Measurements from ENCODE around the gene SERP1. TPM values are rescaled to one million over a fixed set of nuclear protein-coding genes. Genes with fewer than 3 reads are reported as not detected.

SERP1 gene
- total RNA-seq, 2 experiments from 2014 or later, result 97.4 to 182 TPM

- no peak overlapping the region for H3K4me2 ChIP-seq (ENCODE audit: low read length)
- no peak overlapping the region for H3K27ac ChIP-seq (ENCODE audit: low read depth, low read length, poor library complexity, severe bottlenecking)
- H2AFZ ChIP-seq (ENCODE audit: low read length), result no peak overlapping the region
- no peaks in the 10 kb centered on the region for H3K36me3 ChIP-seq (ENCODE audit: insufficient read depth, low read length)
- no peaks in the 10 kb centered on the region for H4K20me1 ChIP-seq (ENCODE audit: insufficient read depth, low read length)
- no peaks in the 10 kb centered on the region for H3K4me1 ChIP-seq (ENCODE audit: insufficient read depth, low read length, poor library complexity, severe bottlenecking)
- TF ChIP-seq CTCF (conservative IDR thresholded peaks at IDR 0.05; ENCODE audit: low read length) (no peak), EZH2phosphoT487 (IDR thresholded peaks at IDR 0.05; ENCODE audit: borderline replicate concordance, low read depth, low read length) (no peak)
- no peaks in the 10 kb centered on the region for H3K9me3 ChIP-seq (ENCODE audit: low read length)
- intact Hi-C loops (cut with micrococcal nuclease; ENCODE audit: unreplicated experiment), result no loop called here
- no TSS peak for BruUV-seq (replicated peaks)
- POLR2A ChIA-PET, result interaction anchor here (0.6 kb wide), 1 partner anchor 194 kb away, joined by 3 read pairs; no protein-coding TSS in a partner anchor
- no peaks in the 10 kb centered on the region for H3K9me2 ChIP-seq (ENCODE audit: insufficient read depth, low read length)
- H3K4me3 ChIP-seq (ENCODE audit: low read depth, low read length, poor library complexity, severe bottlenecking), result no peak overlapping the region
- CTCF ChIA-PET (ENCODE audit: unreplicated experiment), result no interaction called here
- DNase-seq (ENCODE audit: low spot score), result no peak
- H3K79me2 ChIP-seq (ENCODE audit: insufficient read depth, low read depth, low read length), result no peaks in the 10 kb centered on the region
These were observed 35.0 kb downstream of the SERP1 start for GRCh38 chr3:150511122-150511821.

GRCh38 chr3:150509780-150510179, 36.5 kb downstream of the SERP1 start:
- no peaks in the 10 kb centered on the region for H3K36me3 ChIP-seq (ENCODE audit: insufficient read depth, low read length)
- no peaks in the 10 kb centered on the region for H3K9me3 ChIP-seq (ENCODE audit: low read length)
- no peak overlapping the region for H3K27ac ChIP-seq (ENCODE audit: low read depth, low read length, poor library complexity, severe bottlenecking)
- no TSS peak for BruUV-seq (replicated peaks)
- H3K4me2 ChIP-seq (ENCODE audit: low read length), result no peak overlapping the region
- no peaks in the 10 kb centered on the region for H3K4me1 ChIP-seq (ENCODE audit: insufficient read depth, low read length, poor library complexity, severe bottlenecking)
- H3K4me3 ChIP-seq (ENCODE audit: low read depth, low read length, poor library complexity, severe bottlenecking), result no peak overlapping the region
- DNase-seq (ENCODE audit: low spot score), result no peak
- CTCF ChIA-PET (ENCODE audit: unreplicated experiment), result no interaction called here
- no peaks in the 10 kb centered on the region for H3K79me2 ChIP-seq (ENCODE audit: insufficient read depth, low read depth, low read length)
- POLR2A ChIA-PET, result interaction anchor here (0.5 kb wide), 1 partner anchor 16 kb away, joined by 3 read pairs; no protein-coding TSS in a partner anchor
- H3K9me2 ChIP-seq (ENCODE audit: insufficient read depth, low read length), result no peaks in the 10 kb centered on the region
- no peak overlapping the region for H2AFZ ChIP-seq (ENCODE audit: low read length)
- no peaks in the 10 kb centered on the region for H4K20me1 ChIP-seq (ENCODE audit: insufficient read depth, low read length)
- intact Hi-C loops (cut with micrococcal nuclease; ENCODE audit: unreplicated experiment), result no loop called here
- no peak for TF ChIP-seq CTCF (conservative IDR thresholded peaks at IDR 0.05; ENCODE audit: low read length)
- no peak for TF ChIP-seq EZH2phosphoT487 (IDR thresholded peaks at IDR 0.05; ENCODE audit: borderline replicate concordance, low read depth, low read length)

- TF ChIP-seq EZH2phosphoT487 (IDR thresholded peaks at IDR 0.05; ENCODE audit: borderline replicate concordance, low read depth, low read length) (no peak), CTCF (conservative IDR thresholded peaks at IDR 0.05; ENCODE audit: low read length) (no peak)
- H3K4me1 ChIP-seq (ENCODE audit: insufficient read depth, low read length, poor library complexity, severe bottlenecking), result no peaks in the 10 kb centered on the region
- H3K4me3 ChIP-seq (ENCODE audit: low read depth, low read length, poor library complexity, severe bottlenecking), result no peak overlapping the region
- H3K9me3 ChIP-seq (ENCODE audit: low read length), result no peaks in the 10 kb centered on the region
- H3K79me2 ChIP-seq (ENCODE audit: insufficient read depth, low read depth, low read length), result no peaks in the 10 kb centered on the region
- DNase-seq (ENCODE audit: low spot score), result no peak
- H3K4me2 ChIP-seq (ENCODE audit: low read length), result no peak overlapping the region
- ChIA-PET POLR2A (interaction anchor here (0.6 kb wide), 1 partner anchor 10 kb away, joined by 3 read pairs; no protein-coding TSS in a partner anchor), CTCF (ENCODE audit: unreplicated experiment) (no interaction called here)
- H4K20me1 ChIP-seq (ENCODE audit: insufficient read depth, low read length), result no peaks in the 10 kb centered on the region
- no peak overlapping the region for H2AFZ ChIP-seq (ENCODE audit: low read length)
- no peaks in the 10 kb centered on the region for H3K9me2 ChIP-seq (ENCODE audit: insufficient read depth, low read length)
- H3K27ac ChIP-seq (ENCODE audit: low read depth, low read length, poor library complexity, severe bottlenecking), result no peak overlapping the region
- no peaks in the 10 kb centered on the region for H3K36me3 ChIP-seq (ENCODE audit: insufficient read depth, low read length)
- no TSS peak for BruUV-seq (replicated peaks)
- intact Hi-C loops (cut with micrococcal nuclease; ENCODE audit: unreplicated experiment), result no loop called here
These were observed 37.9 kb downstream of the SERP1 start for GRCh38 chr3:150508401-150508800.
